Spinal cord (tissue), 10 donors: Measurements from ENCODE around the gene NADK2. TPM values are rescaled to one million over a fixed set of nuclear protein-coding genes. Genes with fewer than 3 reads are reported as not detected.
"Not testable (repeated sequence)": the region's sequence is repeated elsewhere in the genome, so short reads cannot be mapped to it uniquely, and the experiment has no call there.

Experiments used
- DNase-seq, 6 donors: peaks; one replicate each; pipeline versions ENCODE4 v3.0.0 to v3.0.0-alpha.2; 2013 to 2015; ENCODE audit warnings: low spot score in 6 of 6, low read depth in 4 of 6
- H3K27ac ChIP-seq: one replicate; pipeline ENCODE4 v1.5.1; 2013; ENCODE audit warnings: low read depth, low read length, control low read depth
- H3K27me3 ChIP-seq: one replicate; pipeline ENCODE4 v1.6.1; 2013; ENCODE audit warnings: low read length; ENCODE audit not compliant: control insufficient read depth, insufficient read depth
- H3K36me3 ChIP-seq: one replicate; pipeline ENCODE4 v1.6.1; 2013; ENCODE audit warnings: low read length; ENCODE audit not compliant: control insufficient read depth, insufficient read depth
- H3K4me1 ChIP-seq: one replicate; pipeline ENCODE4 v1.6.1; 2013; ENCODE audit warnings: low read length; ENCODE audit not compliant: control insufficient read depth, insufficient read depth
- H3K4me3 ChIP-seq: one replicate; pipeline ENCODE4 v1.5.1; 2013; ENCODE audit warnings: low read depth, low read length, control low read depth
- H3K9me3 ChIP-seq: one replicate; pipeline ENCODE4 v1.6.1; 2013; ENCODE audit warnings: low read length; ENCODE audit not compliant: control insufficient read depth, insufficient read depth
- WGBS: methylation state at CpG from one replicate; pipeline ENCODE4 v1.1.5; 2013; ENCODE audit warnings: missing lambda C conversion rate; ENCODE audit not compliant: insufficient coverage; 5-methylcytosine and 5-hydroxymethylcytosine counted together
- polyA plus RNA-seq, 2 donors: library from polyadenylated mRNA; unstranded; fragments of 120-200 nt; gene quantifications; one replicate each; pipeline ENCODE4 v1.2.1, GENCODE V29; 2013; ENCODE audit not compliant: insufficient read length in 2 of 2
- total RNA-seq, 2 donors: library from RNA; depleted of rRNA in 1 of 2; stranded (reverse); fragments of 120-200 nt in 1 of 2; fragments of >200 nt in 1 of 2; gene quantifications; one replicate each; pipeline versions ENCODE4 v1.2.3 to v1.2.4, GENCODE V29; 2013 to 2014
- donor health status: healthy.

The NADK2 gene
- total and polyA plus RNA-seq, 4 donors: 58.5 to 90.4 (median 78.8) TPM

DNA sequence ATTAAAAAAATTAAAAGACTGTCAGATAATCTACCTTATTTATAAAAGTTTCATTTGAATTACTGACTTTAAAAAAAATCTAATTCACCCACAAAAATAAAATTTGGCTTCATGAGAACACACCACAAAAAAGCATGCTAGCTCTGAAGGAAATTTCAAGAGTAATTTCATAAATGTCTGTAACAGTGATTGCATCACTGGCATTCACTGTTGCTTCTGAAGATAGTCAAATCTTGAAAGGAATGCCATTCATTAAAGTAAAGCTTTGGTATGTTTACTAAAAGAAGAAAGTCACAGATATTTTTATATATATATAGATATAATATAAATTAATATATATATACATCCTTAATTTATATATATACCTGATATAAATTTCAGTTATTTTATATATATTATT is 43.4 kb downstream of the NADK2 start:
- Histone ChIP-seq H3K27me3 (no peaks in the 10 kb centered on the region), H3K27ac (no peak overlapping the region), H3K36me3 (peaks cover 2% of the 10 kb centered on the region), H3K9me3 (no peaks in the 10 kb centered on the region), H3K4me1 (no peaks in the 10 kb centered on the region), H3K4me3 (no peak overlapping the region)
- DNase-seq: no peak

DNA sequence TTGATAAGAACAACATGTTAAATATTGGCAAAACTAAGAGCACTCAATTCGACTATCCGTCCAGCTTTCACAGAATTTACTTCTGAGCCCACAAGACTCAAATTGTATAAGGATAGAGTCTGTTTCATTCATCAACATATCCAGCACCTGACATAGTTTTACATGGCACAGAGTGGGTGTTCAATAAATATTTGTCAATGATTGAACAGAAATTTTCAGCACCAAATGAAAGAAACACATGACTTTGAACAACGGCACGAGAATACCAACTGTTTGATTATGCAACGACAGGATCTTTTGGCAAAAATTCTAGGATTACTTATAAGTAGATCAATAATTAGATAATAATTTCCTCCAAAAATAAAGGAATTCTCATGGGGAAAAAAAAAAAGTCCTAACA is 48.0 kb downstream of the NADK2 start:
- H3K36me3 ChIP-seq: peaks cover 5% of the 10 kb centered on the region
- DNase-seq: no peak
- H3K4me1 ChIP-seq: no peaks in the 10 kb centered on the region
- H3K4me3 ChIP-seq: no peak overlapping the region
- peaks cover 2% of the 10 kb centered on the region for H3K9me3 ChIP-seq
- no CpG with 5 or more reads among the region's 5 CpGs for WGBS
- H3K27me3 ChIP-seq: no peaks in the 10 kb centered on the region
- H3K27ac ChIP-seq: no peak overlapping the region

GRCh38 chr5:36184408-36184807 is 57.3 kb downstream of the NADK2 start:
- H3K27me3 ChIP-seq, H3K4me3 ChIP-seq, H3K9me3 ChIP-seq, DNase-seq, H3K36me3 ChIP-seq, H3K4me1 ChIP-seq, H3K27ac ChIP-seq: not testable (repeated sequence)
- no CpG with 5 or more reads among the region's 4 CpGs for WGBS

DNA sequence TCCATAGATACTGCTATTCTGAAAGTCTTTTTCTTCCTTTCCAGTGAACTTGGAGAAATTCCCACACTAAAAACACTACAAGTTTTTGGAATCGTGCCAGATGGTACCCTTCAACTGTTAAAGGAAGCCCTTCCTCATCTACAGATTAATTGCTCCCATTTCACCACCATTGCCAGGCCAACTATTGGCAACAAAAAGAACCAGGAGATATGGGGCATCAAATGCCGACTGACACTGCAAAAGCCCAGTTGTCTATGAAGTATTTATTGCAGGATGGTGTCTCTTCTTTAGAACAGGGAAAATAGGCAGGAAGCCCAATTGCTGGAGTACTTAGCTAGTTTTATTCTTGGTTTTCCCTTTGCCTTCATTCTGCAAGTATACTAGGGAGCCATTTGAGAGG is 60.0 kb downstream of the NADK2 start:
- no peaks in the 10 kb centered on the region for H3K27me3 ChIP-seq
- no peaks in the 10 kb centered on the region for H3K9me3 ChIP-seq
- no peak overlapping the region for H3K4me3 ChIP-seq
- no peaks in the 10 kb centered on the region for H3K36me3 ChIP-seq
- H3K27ac ChIP-seq: no peak overlapping the region
- WGBS: no CpG with 5 or more reads among the region's 2 CpGs
- peak; percentile 35 to 88 (median 63) for DNase-seq
- no peaks in the 10 kb centered on the region for H3K4me1 ChIP-seq

GRCh38 chr5:36180556-36181350 is 61.0 kb downstream of the NADK2 start:
- H3K4me3 ChIP-seq: no peak overlapping the region
- no peaks in the 10 kb centered on the region for H3K4me1 ChIP-seq
- WGBS: 56% methylated on average over 1 of the region's 2 CpGs
- no peak overlapping the region for H3K27ac ChIP-seq
- no peaks in the 10 kb centered on the region for H3K9me3 ChIP-seq
- no peak for DNase-seq
- H3K27me3 ChIP-seq: no peaks in the 10 kb centered on the region
- no peaks in the 10 kb centered on the region for H3K36me3 ChIP-seq

- H3K4me3 ChIP-seq: no peak overlapping the region
- 83% methylated on average over 1 of the region's 4 CpGs for WGBS
- H3K27ac ChIP-seq: no peak overlapping the region
- H3K36me3 ChIP-seq: no peaks in the 10 kb centered on the region
- H3K9me3 ChIP-seq: no peaks in the 10 kb centered on the region
- H3K27me3 ChIP-seq: no peaks in the 10 kb centered on the region
- DNase-seq: no peak
- H3K4me1 ChIP-seq: no peaks in the 10 kb centered on the region
These were observed 61.8 kb downstream of the NADK2 start for GRCh38 chr5:36179950-36180349.

DNA sequence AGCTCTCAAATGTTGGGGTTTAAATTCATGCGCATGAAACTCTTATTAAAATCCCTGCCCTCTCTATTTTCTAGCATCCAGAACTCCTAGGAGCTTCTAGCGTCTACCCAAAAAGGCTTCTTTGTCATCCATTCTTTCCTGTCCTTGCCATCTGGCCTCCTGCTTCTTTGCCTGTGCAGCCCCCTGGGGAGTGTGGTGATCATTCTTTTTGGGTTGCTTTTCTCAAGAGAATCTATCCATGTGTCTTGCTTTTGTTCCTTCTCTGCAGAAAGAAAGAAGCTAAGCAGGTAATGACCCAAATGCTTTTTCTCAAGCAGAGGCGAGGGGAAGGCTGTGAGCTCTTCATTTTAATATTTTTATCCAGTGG is 63.2 kb downstream of the NADK2 start:
- H3K4me3 ChIP-seq: no peak overlapping the region
- peak overlapping the region; percentile 43 for H3K27ac ChIP-seq
- H3K9me3 ChIP-seq: no peaks in the 10 kb centered on the region
- no peaks in the 10 kb centered on the region for H3K27me3 ChIP-seq
- DNase-seq: peak in 2 of 6 donors; percentile 43 to 55
- no peaks in the 10 kb centered on the region for H3K4me1 ChIP-seq
- H3K36me3 ChIP-seq: no peaks in the 10 kb centered on the region
- 63% methylated on average over 1 of the region's 3 CpGs for WGBS

- Histone ChIP-seq H3K9me3 (no peaks in the 10 kb centered on the region), H3K27me3 (no peaks in the 10 kb centered on the region), H3K4me1 (no peaks in the 10 kb centered on the region), H3K27ac (peak overlapping the region; percentile 43), H3K4me3 (no peak overlapping the region), H3K36me3 (no peaks in the 10 kb centered on the region)
- peak in 3 of 6 donors; percentile 46 to 80 (median 60) for DNase-seq
- no CpG with 5 or more reads among the region's 2 CpGs for WGBS
These were observed 63.8 kb downstream of the NADK2 start for GRCh38 chr5:36177715-36178523.

GRCh38 chr5:36177154-36177553 is 64.6 kb downstream of the NADK2 start:
- WGBS: no CpG with 5 or more reads among the region's 2 CpGs
- H3K27ac ChIP-seq: no peak overlapping the region

GRCh38 chr5:36175043-36175442 is 66.7 kb downstream of the NADK2 start:
- Histone ChIP-seq H3K27ac (no peak overlapping the region), H3K9me3 (no peaks in the 10 kb centered on the region), H3K36me3 (no peaks in the 10 kb centered on the region), H3K4me3 (no peak overlapping the region), H3K4me1 (no peaks in the 10 kb centered on the region), H3K27me3 (no peaks in the 10 kb centered on the region)
- no peak for DNase-seq
- WGBS: 89% methylated on average over 3 of the region's 5 CpGs

More at GRCh38 chr5:36177154-36177553, 64.6 kb downstream of the NADK2 start:
- H3K4me3 ChIP-seq: no peak overlapping the region
- H3K9me3 ChIP-seq: no peaks in the 10 kb centered on the region
- no peaks in the 10 kb centered on the region for H3K4me1 ChIP-seq
- no peaks in the 10 kb centered on the region for H3K27me3 ChIP-seq
- no peaks in the 10 kb centered on the region for H3K36me3 ChIP-seq
- no peak for DNase-seq
